ENCODE data around the gene EYA3.
A peak's percentile ranks its signal among the peaks of the same experiment; 100 is the strongest.

The EYA3 gene

GRCh38 chr1:27968692-27969091 is 119.7 kb downstream of the EYA3 start:
- FAIRE-seq: peak; percentile 88
- DNase-seq (ENCODE audit: insufficient read length, low spot score): peak; percentile 64
- no peak for TF ChIP-seq POLR2A (IDR thresholded peaks at IDR 0.05; ENCODE audit: low read depth, low read length)

GRCh38 chr1:27967884-27968466 is 120.4 kb downstream of the EYA3 start:
- DNase-seq (ENCODE audit: insufficient read length, low spot score) (no peak), FAIRE-seq (no peak)
- TF ChIP-seq POLR2A (IDR thresholded peaks at IDR 0.05; ENCODE audit: low read depth, low read length): no peak

GRCh38 chr1:27967106-27967883 is 121.1 kb downstream of the EYA3 start:
- TF ChIP-seq POLR2A (IDR thresholded peaks at IDR 0.05; ENCODE audit: low read depth, low read length): no peak
- no peak for DNase-seq (ENCODE audit: insufficient read length, low spot score)
- FAIRE-seq: no peak

- no peak for FAIRE-seq
- peak; percentile 22 for DNase-seq (ENCODE audit: insufficient read length, low spot score)
- no peak for TF ChIP-seq POLR2A (IDR thresholded peaks at IDR 0.05; ENCODE audit: low read depth, low read length)
These were observed 121.9 kb downstream of the EYA3 start for GRCh38 chr1:27966402-27967105.

- FAIRE-seq (no peak), DNase-seq (ENCODE audit: insufficient read length, low spot score) (no peak)
- TF ChIP-seq POLR2A (IDR thresholded peaks at IDR 0.05; ENCODE audit: low read depth, low read length): no peak
These were observed 125.0 kb downstream of the EYA3 start for GRCh38 chr1:27963393-27963792.

GRCh38 chr1:27961646-27962221 is 126.7 kb downstream of the EYA3 start:
- FAIRE-seq (no peak), DNase-seq (ENCODE audit: insufficient read length, low spot score) (no peak)
- no peak for TF ChIP-seq POLR2A (IDR thresholded peaks at IDR 0.05; ENCODE audit: low read depth, low read length)

- FAIRE-seq: no peak
- DNase-seq (ENCODE audit: insufficient read length, low spot score): peak; percentile 58
- TF ChIP-seq POLR2A (IDR thresholded peaks at IDR 0.05; ENCODE audit: low read depth, low read length): no peak
These were observed 127.4 kb downstream of the EYA3 start for GRCh38 chr1:27960762-27961645.

- peak; percentile 67 for DNase-seq (ENCODE audit: insufficient read length, low spot score)
- TF ChIP-seq POLR2A (IDR thresholded peaks at IDR 0.05; ENCODE audit: low read depth, low read length): no peak
- no peak for FAIRE-seq
These were observed 128.4 kb downstream of the EYA3 start, which contains the start of gene XKR8 for GRCh38 chr1:27959792-27960603. XKR8 (plus strand) TSS chr1:27959973; CDS start chr1:27960070, 97 bp downstream.

GRCh38 chr1:27958513-27958912 is 129.9 kb downstream of the EYA3 start:
- DNase-seq (ENCODE audit: insufficient read length, low spot score) (no peak), FAIRE-seq (no peak)
- TF ChIP-seq POLR2A (IDR thresholded peaks at IDR 0.05; ENCODE audit: low read depth, low read length): no peak

GRCh38 chr1:27957655-27958054 is 130.8 kb downstream of the EYA3 start:
- DNase-seq (ENCODE audit: insufficient read length, low spot score) (no peak), FAIRE-seq (no peak)
- TF ChIP-seq POLR2A (IDR thresholded peaks at IDR 0.05; ENCODE audit: low read depth, low read length): no peak

- no peak for TF ChIP-seq POLR2A (IDR thresholded peaks at IDR 0.05; ENCODE audit: low read depth, low read length)
- FAIRE-seq (no peak), DNase-seq (ENCODE audit: insufficient read length, low spot score) (no peak)
These were observed 131.6 kb downstream of the EYA3 start for GRCh38 chr1:27956761-27957160.

- DNase-seq (ENCODE audit: insufficient read length, low spot score) (no peak), FAIRE-seq (no peak)
- TF ChIP-seq POLR2A (IDR thresholded peaks at IDR 0.05; ENCODE audit: low read depth, low read length): no peak
These were observed 133.3 kb downstream of the EYA3 start for GRCh38 chr1:27955076-27955475.
